GM12892 (cell line): ENCODE results near the gene NLRX1.
A peak's percentile ranks its signal among the peaks of the same experiment; 100 is the strongest.
"Not testable (repeated sequence)": the region's sequence is repeated elsewhere in the genome, so short reads cannot be mapped to it uniquely, and the experiment has no call there.

Experiments used
- DNase-seq: peaks from one replicate; pipeline ENCODE4 v3.0.0; 2011; ENCODE audit not compliant: insufficient read length
- FAIRE-seq: peaks from 2 replicates; lab custom pipeline; 2011; peaks lifted over from hg19 to GRCh38; lab: Jason Lieb, UNC
- POLR2A ChIP-seq: IDR thresholded peaks from 2 replicates; pipeline ENCODE4 v1.6.1; 2011; ENCODE audit warnings: low read depth, low read length, control low read depth
- POLR2AphosphoS5 ChIP-seq: IDR thresholded peaks from 2 replicates; pipeline ENCODE4 v1.6.1; 2011; ENCODE audit warnings: low read depth, low read length, control low read depth
- TAF1 ChIP-seq: IDR thresholded peaks from 2 replicates; pipeline ENCODE4 v1.6.1; 2011; ENCODE audit warnings: low read depth, mild to moderate bottlenecking, control low read depth, low read length, borderline replicate concordance

The NLRX1 gene

GRCh38 chr11:119205574-119206510 is 37.3 kb downstream of the NLRX1 start, which contains the start of gene CBL:
Gene CBL (plus strand): TSS chr11:119206339. CDS start chr11:119206418, 79 bp downstream.
- TF ChIP-seq TAF1 (0 out of 2 replicates have a peak, but pooled peaks have one; percentile 36), POLR2AphosphoS5 (no peak), POLR2A (peak; percentile 45; the same call in 1 of the 2 replicates)
- DNase-seq = peak; percentile 85
- FAIRE-seq = peak; percentile 97

DNA sequence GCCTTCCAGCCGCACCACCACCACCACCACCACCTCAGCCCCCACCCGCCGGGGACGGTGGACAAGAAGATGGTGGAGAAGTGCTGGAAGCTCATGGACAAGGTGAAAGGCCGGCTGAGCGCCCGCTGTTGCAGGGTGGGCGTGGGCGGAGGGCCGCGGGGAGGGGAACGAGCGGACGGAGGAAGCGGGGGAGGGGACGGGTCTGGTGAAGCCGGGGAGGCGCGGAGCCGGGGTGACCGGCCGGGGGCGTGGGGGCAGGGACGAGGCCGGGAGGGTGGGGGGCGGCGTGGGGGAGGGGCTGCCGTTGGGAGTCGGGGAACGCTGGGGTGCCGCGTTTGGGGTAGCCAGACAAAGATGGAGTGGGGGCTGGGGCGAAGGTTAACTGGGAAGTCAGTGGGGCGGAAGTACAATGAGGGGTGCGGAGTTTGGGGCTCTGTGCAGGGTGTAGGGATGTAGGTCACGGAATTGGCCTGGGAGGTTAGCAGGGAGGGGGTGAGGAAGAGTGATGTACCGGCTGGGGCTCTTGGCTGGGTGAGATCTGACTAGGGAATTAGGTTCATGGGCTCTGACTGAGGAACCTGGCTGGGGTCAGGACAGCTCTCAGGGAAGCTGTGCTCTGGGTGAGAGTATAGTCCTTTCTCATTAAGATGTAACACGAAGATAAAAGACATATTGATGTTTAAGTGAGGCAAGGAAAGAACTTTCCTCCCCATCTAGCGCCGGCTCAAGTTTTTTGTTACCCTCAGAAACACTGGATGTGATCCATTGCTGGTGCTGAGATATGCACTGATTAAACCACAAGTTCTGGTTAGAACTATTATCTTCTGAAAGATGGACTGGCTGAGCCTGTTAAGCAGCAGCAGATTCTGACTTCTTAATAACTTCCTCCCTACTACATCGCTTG is 38.2 kb downstream of the NLRX1 start:
- TF ChIP-seq POLR2AphosphoS5 = no peak
- TF ChIP-seq POLR2A = no peak
- no peak for TF ChIP-seq TAF1
- FAIRE-seq = no peak
- peak; percentile 60 for DNase-seq

GRCh38 chr11:119207415-119207960 is 39.0 kb downstream of the NLRX1 start:
- TF ChIP-seq TAF1 = no peak
- TF ChIP-seq POLR2AphosphoS5 = no peak
- DNase-seq (no peak), FAIRE-seq (no peak)

DNA sequence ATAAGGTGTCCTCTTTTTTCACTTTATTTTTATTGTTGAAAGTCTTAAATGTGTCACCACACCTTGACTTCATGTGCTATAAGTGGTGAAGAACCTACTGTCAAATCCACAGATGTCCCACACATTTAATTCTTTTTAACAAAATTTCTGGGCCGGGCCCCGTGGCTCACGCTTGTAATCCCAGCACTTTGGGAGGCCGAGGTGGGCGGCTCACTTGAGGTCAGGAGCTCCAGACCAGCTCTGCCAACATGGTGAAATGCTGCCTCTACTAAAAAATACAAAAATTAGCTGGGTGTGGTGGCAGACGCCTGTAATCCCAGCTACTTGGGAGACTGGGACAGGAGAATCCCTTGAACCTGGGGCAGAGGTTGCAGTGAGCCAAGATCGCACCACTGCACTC is 40.7 kb downstream of the NLRX1 start:
- no peak for TF ChIP-seq POLR2AphosphoS5
- no peak for TF ChIP-seq POLR2A
- no peak for TF ChIP-seq TAF1
- FAIRE-seq (no peak), DNase-seq (no peak)

DNA sequence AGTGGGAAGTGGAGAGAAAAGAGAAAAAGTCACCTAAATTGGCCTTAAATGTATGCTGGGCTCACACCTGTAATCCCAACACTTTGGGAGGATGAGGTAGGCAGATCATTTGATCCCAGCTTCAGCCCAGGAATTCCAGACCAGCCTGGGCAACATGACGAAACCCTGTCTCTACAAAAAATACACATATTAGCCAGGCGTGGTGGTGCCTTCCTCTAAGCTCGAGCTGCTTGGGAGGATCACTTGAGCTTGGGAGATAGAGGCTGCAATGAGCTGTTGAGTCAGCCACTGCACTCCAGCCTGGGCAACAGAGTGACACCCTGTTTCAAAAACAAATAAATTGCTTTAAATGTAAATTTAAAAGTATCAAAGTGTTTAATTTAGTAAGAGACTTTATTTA is 41.5 kb downstream of the NLRX1 start:
- no peak for TF ChIP-seq POLR2A
- TF ChIP-seq POLR2AphosphoS5 = no peak
- no peak for TF ChIP-seq TAF1
- no peak for FAIRE-seq
- DNase-seq = no peak

- no peak for DNase-seq
- TF ChIP-seq POLR2A (no peak), TAF1 (no peak), POLR2AphosphoS5 (no peak)
- FAIRE-seq = no peak
Measured at GRCh38 chr11:119218141-119218878, 49.8 kb downstream of the NLRX1 start.

GRCh38 chr11:119222308-119222707 is 53.8 kb downstream of the NLRX1 start:
- no peak for FAIRE-seq

GRCh38 chr11:119222891-119223290 is 54.4 kb downstream of the NLRX1 start:
- no peak for TF ChIP-seq TAF1
- no peak for TF ChIP-seq POLR2AphosphoS5
- TF ChIP-seq POLR2A = no peak
- DNase-seq (no peak), FAIRE-seq (no peak)

More at GRCh38 chr11:119222308-119222707, 53.8 kb downstream of the NLRX1 start:
- no peak for DNase-seq
- no peak for TF ChIP-seq POLR2A
- no peak for TF ChIP-seq POLR2AphosphoS5
- no peak for TF ChIP-seq TAF1

DNA sequence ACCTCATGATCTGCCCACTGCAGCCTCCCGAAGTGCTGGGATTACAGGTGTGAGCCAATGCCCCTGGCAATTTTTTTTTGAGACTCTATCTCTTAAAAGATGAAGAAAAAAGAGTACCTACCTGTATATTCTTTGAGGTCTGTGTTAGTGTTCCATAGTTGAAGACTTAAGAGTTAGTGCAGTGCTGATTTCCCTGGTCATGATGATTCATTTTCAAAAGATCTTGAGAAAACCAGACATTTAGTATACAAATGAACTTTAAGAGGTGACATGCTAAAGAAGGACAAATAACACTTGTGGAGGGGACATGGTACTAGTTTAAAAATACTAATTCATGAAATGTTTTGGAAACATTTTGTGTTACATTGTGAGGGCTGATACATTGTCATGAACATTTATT is 55.3 kb downstream of the NLRX1 start:
- FAIRE-seq (no peak), DNase-seq (no peak)
- TF ChIP-seq TAF1 = no peak
- TF ChIP-seq POLR2AphosphoS5 = no peak
- TF ChIP-seq POLR2A = no peak

DNA sequence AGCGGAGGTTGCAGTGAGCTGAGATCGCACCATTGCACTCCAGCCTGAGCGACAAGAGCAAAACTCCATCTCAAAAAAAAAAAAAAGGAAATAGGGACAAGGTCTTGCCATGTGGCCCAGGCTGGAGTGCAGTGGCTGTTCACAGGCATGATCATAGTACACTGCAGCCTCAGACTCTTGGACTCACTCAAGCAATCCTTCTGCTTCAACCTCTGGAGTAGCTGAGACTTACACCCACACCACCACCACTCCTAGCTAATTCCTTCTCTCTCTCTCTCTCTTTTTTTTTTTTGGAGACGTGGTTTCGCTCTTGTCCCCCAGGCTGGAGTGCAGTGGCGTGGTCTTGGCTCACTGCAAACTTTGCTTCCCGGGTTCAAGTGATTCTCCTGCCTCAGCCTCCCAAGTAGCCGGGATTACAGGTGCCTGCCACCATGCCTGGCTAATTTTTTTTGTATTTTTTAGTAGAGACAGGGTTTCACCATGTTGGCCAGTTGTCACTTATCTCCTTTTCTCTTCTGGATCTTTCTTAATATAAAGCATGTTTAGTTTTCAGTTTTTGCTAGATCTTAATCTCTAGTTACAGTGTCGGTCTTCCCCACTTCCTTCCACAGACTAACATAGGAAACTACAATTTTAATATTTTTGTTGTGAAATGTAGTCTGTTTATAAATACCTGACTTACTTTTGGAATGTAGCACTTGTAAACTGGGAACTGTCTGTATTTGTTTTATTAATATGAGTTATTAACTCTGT is 60.2 kb downstream of the NLRX1 start:
- not testable (repeated sequence) for DNase-seq, FAIRE-seq
